CD8-positive, alpha-beta memory T cell (primary cell): ENCODE results near the gene MED27. TPM values are rescaled to one million over a fixed set of nuclear protein-coding genes. Genes with fewer than 3 reads are reported as not detected.

Experiments used
- CTCF ChIA-PET: fragments of 350-600 bp; sonication (Branson Sonifier 250); formaldehyde crosslinking; loops from one replicate; lab custom pipeline; 2021; ENCODE audit warnings: antibody characterized with exemption; lab: Charles Lee
- POLR2A ChIA-PET: fragments of 350-600 bp; sonication (Branson Sonifier 250); formaldehyde crosslinking; loops from one replicate; lab custom pipeline; 2021; ENCODE audit warnings: antibody characterized with exemption; lab: Charles Lee
- DNase-seq, 5 donors: peaks; one replicate each; pipeline versions ENCODE4 v3.0.0 to v3.0.0-alpha.2; 2020 to 2022; ENCODE audit warnings: mixed read lengths in 1 of 5
- H3K27ac ChIP-seq: one replicate; pipeline ENCODE4 v1.7.0; 2013; ENCODE audit warnings: low read depth, mild to moderate bottlenecking, low read length, moderate library complexity
- H3K27me3 ChIP-seq: 2 replicates; pipeline ENCODE4 v1.7.0; 2013; ENCODE audit warnings: low read length, mild to moderate bottlenecking; ENCODE audit not compliant: insufficient read depth, poor library complexity, severe bottlenecking
- H3K36me3 ChIP-seq: 2 replicates; pipeline ENCODE4 v1.7.0; 2013; ENCODE audit warnings: mild to moderate bottlenecking, low read length, moderate library complexity; ENCODE audit not compliant: insufficient read depth
- H3K4me1 ChIP-seq: 2 replicates; pipeline ENCODE4 v1.7.0; 2013; ENCODE audit warnings: mild to moderate bottlenecking, low read length, moderate library complexity; ENCODE audit not compliant: insufficient read depth
- H3K4me3 ChIP-seq: 2 replicates; pipeline ENCODE4 v1.7.0; 2013; ENCODE audit warnings: mild to moderate bottlenecking, low read length
- H3K9me3 ChIP-seq: 2 replicates; pipeline ENCODE4 v1.7.0; 2013; ENCODE audit warnings: mild to moderate bottlenecking, low read length
- H3K27ac Mint-ChIP-seq, 8 donors: one replicate each; pipeline ENCODE4 v1.8.0; 2020 to 2021; ENCODE audit warnings: mixed read lengths in 8 of 8, mild to moderate bottlenecking in 6 of 8, inconsistent platforms in 3 of 8, moderate library complexity in 3 of 8
- H3K27me3 Mint-ChIP-seq, 2 donors: one replicate each; pipeline ENCODE4 v1.8.0; 2020 to 2021; ENCODE audit warnings: mixed read lengths in 2 of 2, mild to moderate bottlenecking in 1 of 2, moderate library complexity in 1 of 2
- H3K36me3 Mint-ChIP-seq, 3 donors: one replicate each; pipeline ENCODE4 v1.8.0; 2020 to 2021; ENCODE audit warnings: mixed read lengths in 3 of 3, inconsistent platforms in 1 of 3, mild to moderate bottlenecking in 1 of 3
- H3K4me1 Mint-ChIP-seq, 3 donors: one replicate each; pipeline ENCODE4 v1.8.0; 2020 to 2021; ENCODE audit warnings: mixed read lengths in 3 of 3, inconsistent platforms in 1 of 3, mild to moderate bottlenecking in 1 of 3
- H3K4me3 Mint-ChIP-seq, 7 donors: one replicate each; pipeline ENCODE4 v1.8.0; 2020 to 2021; ENCODE audit warnings: mixed read lengths in 7 of 7, mild to moderate bottlenecking in 6 of 7, moderate library complexity in 4 of 7, inconsistent platforms in 2 of 7
- H3K9me3 Mint-ChIP-seq, 5 donors: one replicate each; pipeline ENCODE4 v1.8.0; 2020 to 2022; ENCODE audit warnings: mixed read lengths in 5 of 5, mild to moderate bottlenecking in 3 of 5, moderate library complexity in 2 of 5, inconsistent platforms in 1 of 5
- polyA plus RNA-seq: library from polyadenylated mRNA; unstranded; fragments of 300-500 nt; fragmentation: Illumina TruSeq; gene quantifications from one replicate; pipeline ENCODE4 v1.2.3, GENCODE V29; 2021
- total RNA-seq, 2 experiments: library from RNA; stranded (reverse); gene quantifications; one replicate each; pipeline ENCODE4 v1.2.3, GENCODE V29; 2021

The MED27 gene
- total and polyA plus RNA-seq, 3 experiments from 2014 or later, result 31.6 to 39.7 (median 35.9) TPM

DNA sequence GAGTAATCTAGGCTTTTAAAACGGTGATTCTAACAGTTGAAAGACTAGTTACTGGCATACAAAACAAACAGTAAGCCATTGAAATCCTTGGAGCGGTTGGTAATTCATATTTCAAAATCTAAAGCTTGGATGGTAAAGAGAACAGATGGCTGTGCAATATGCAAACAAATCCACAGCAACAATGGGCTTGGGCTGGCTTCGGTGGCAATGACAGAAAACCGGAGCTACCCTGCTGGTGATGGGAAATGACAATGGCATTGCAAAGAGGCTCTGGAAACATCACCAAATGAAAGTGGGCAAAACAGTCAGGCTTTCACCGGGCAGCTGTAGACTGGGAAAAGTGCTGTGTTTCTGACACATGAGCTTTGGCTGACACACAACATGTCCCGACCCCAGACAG is 42.2 kb downstream of the MED27 start:
- Mint-ChIP-seq H3K36me3 (peaks cover 0 to 20% (median 9%) of the 10 kb centered on the region in 3 donors), H3K4me1 (peaks cover 35 to 61% (median 49%) of the 10 kb centered on the region in 3 donors), H3K27ac (no peak overlapping the region), H3K4me3 (no peak overlapping the region), H3K9me3 (no peaks in the 10 kb centered on the region), H3K27me3 (no peaks in the 10 kb centered on the region)
- Histone ChIP-seq H3K4me3 (no peak overlapping the region), H3K4me1 (peaks cover 4% of the 10 kb centered on the region), H3K36me3 (no peaks in the 10 kb centered on the region), H3K27ac (no peak overlapping the region), H3K9me3 (no peaks in the 10 kb centered on the region), H3K27me3 (no peaks in the 10 kb centered on the region)
- no peak for DNase-seq
- ChIA-PET POLR2A (no interaction called here), CTCF (interaction anchor here (1.0 kb wide), 1 partner anchor 15 kb away, joined by 3 read pairs; no protein-coding TSS in a partner anchor)

DNA sequence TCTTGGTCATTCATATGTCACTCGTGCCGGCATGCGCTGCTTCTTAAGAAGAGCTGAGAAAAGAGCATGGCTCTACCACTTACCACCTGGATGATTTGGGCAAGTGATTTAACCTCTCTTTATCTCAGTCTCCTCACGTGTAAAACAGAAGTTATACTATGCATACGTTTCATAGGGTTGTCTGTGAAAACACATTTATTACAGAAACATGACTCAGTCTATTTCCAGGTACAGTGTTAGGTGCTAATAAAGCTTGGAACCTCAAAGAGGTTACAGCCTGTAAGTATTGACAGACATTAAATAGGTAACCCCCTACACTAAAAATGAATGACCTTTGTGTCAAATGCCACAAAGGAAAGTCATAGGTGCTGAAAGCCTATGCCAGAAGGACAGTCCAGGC is 43.1 kb downstream of the MED27 start:
- ChIA-PET POLR2A (no interaction called here), CTCF (no interaction called here)
- Mint-ChIP-seq H3K4me1 (peaks cover 40 to 63% (median 56%) of the 10 kb centered on the region in 3 donors), H3K9me3 (no peaks in the 10 kb centered on the region), H3K27me3 (no peaks in the 10 kb centered on the region), H3K27ac (no peak overlapping the region), H3K36me3 (peaks cover 0 to 11% (median 7%) of the 10 kb centered on the region in 3 donors), H3K4me3 (no peak overlapping the region)
- H3K27ac ChIP-seq, result no peak overlapping the region
- H3K4me3 ChIP-seq, result no peak overlapping the region
- no peaks in the 10 kb centered on the region for H3K36me3 ChIP-seq
- H3K4me1 ChIP-seq, result peaks cover 4% of the 10 kb centered on the region
- DNase-seq, result no peak
- H3K27me3 ChIP-seq, result no peaks in the 10 kb centered on the region
- H3K9me3 ChIP-seq, result no peaks in the 10 kb centered on the region

- H3K27ac ChIP-seq, result no peak overlapping the region
- H3K4me1 Mint-ChIP-seq, result peaks cover 41 to 68% (median 63%) of the 10 kb centered on the region in 3 donors
- CTCF ChIA-PET, result no interaction called here
- H3K4me3 ChIP-seq, result no peak overlapping the region
- POLR2A ChIA-PET, result no interaction called here
- H3K9me3 Mint-ChIP-seq, result no peaks in the 10 kb centered on the region
- H3K27ac Mint-ChIP-seq, result no peak overlapping the region
- H3K36me3 Mint-ChIP-seq, result peaks cover 0 to 7% (median 5%) of the 10 kb centered on the region in 3 donors
- no peaks in the 10 kb centered on the region for H3K9me3 ChIP-seq
- H3K4me3 Mint-ChIP-seq, result no peak overlapping the region
- peaks cover 4% of the 10 kb centered on the region for H3K4me1 ChIP-seq
- no peaks in the 10 kb centered on the region for H3K27me3 Mint-ChIP-seq
- no peaks in the 10 kb centered on the region for H3K36me3 ChIP-seq
- H3K27me3 ChIP-seq, result no peaks in the 10 kb centered on the region
- DNase-seq, result no peak
Observed at GRCh38 chr9:132035679-132036078, 44.0 kb downstream of the MED27 start.

DNA sequence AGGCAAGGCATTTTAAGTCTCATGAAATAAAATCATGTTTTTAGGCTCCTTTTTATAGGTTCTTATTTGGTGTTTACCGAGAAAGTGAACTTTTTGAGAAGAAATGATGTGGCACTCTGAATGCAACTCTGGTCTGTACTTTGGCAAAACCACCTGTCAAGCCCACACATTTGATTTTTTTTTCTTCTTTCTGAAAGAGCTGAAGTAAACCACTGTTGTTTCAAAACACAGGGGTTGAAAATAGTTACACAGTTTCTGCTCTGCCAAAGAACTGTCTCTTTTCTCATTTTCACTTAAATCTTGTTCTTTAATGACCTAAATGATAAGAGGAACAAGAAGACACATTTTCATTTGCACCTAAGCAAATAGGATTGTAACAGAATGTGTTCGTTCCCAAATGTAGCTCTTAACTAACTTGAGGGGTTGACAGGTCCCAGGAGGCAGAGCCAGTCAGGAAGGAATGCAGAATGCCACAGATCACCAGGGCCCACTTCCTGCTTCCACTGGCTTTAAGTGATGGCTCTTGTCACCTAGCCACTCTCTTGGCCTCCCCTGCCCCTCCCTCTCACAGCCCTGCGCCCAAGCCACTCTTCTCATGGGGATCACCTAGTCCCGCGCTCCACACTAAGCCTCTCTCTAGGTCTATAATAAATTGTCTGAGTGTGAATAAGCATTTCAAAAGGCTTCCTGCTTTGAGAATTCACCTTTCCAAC is 47.3 kb downstream of the MED27 start:
- Mint-ChIP-seq H3K9me3 (no peaks in the 10 kb centered on the region), H3K4me3 (no peak overlapping the region), H3K27me3 (no peaks in the 10 kb centered on the region), H3K4me1 (peaks cover 50 to 80% (median 74%) of the 10 kb centered on the region in 3 donors), H3K27ac (peak overlapping the region in 5 of 8 donors; percentile 10 to 69 (median 29)), H3K36me3 (peaks cover 0 to 5% (median 2%) of the 10 kb centered on the region in 3 donors)
- no peak for DNase-seq
- Histone ChIP-seq H3K4me1 (peaks cover 4% of the 10 kb centered on the region), H3K27ac (no peak overlapping the region), H3K36me3 (no peaks in the 10 kb centered on the region), H3K27me3 (no peaks in the 10 kb centered on the region), H3K9me3 (no peaks in the 10 kb centered on the region), H3K4me3 (no peak overlapping the region)
- POLR2A ChIA-PET, result no interaction called here
- CTCF ChIA-PET, result interaction anchor here (0.5 kb wide), 1 partner anchor 406 kb away, joined by 3 read pairs; no protein-coding TSS in a partner anchor

GRCh38 chr9:132031467-132032237 is 48.0 kb downstream of the MED27 start:
- Histone ChIP-seq H3K27me3 (no peaks in the 10 kb centered on the region), H3K4me3 (no peak overlapping the region), H3K27ac (no peak overlapping the region), H3K4me1 (peaks cover 4% of the 10 kb centered on the region), H3K36me3 (no peaks in the 10 kb centered on the region), H3K9me3 (no peaks in the 10 kb centered on the region)
- ChIA-PET POLR2A (no interaction called here), CTCF (interaction anchor here (0.5 kb wide), 1 partner anchor 407 kb away, joined by 3 read pairs; no protein-coding TSS in a partner anchor)
- no peaks in the 10 kb centered on the region for H3K9me3 Mint-ChIP-seq
- H3K4me1 Mint-ChIP-seq, result peaks cover 50 to 80% (median 76%) of the 10 kb centered on the region in 3 donors
- no peaks in the 10 kb centered on the region for H3K27me3 Mint-ChIP-seq
- peaks cover 0 to 3% (median under 1%) of the 10 kb centered on the region in 3 donors for H3K36me3 Mint-ChIP-seq
- DNase-seq, result no peak
- peak overlapping the region in 3 of 8 donors; percentile 2 to 39 (median 9) for H3K27ac Mint-ChIP-seq
- H3K4me3 Mint-ChIP-seq, result no peak overlapping the region

- H3K27me3 ChIP-seq, result no peaks in the 10 kb centered on the region
- ChIA-PET POLR2A (no interaction called here), CTCF (no interaction called here)
- Mint-ChIP-seq H3K9me3 (no peaks in the 10 kb centered on the region), H3K4me1 (peaks cover 51 to 78% (median 74%) of the 10 kb centered on the region in 3 donors), H3K4me3 (no peak overlapping the region), H3K27ac (peak overlapping the region in 1 of 8 donors; percentile 12), H3K36me3 (peaks cover 0 to 5% (median 3%) of the 10 kb centered on the region in 3 donors), H3K27me3 (no peaks in the 10 kb centered on the region)
- no peak for DNase-seq
- no peaks in the 10 kb centered on the region for H3K9me3 ChIP-seq
- H3K4me3 ChIP-seq, result no peak overlapping the region
- H3K36me3 ChIP-seq, result no peaks in the 10 kb centered on the region
- no peak overlapping the region for H3K27ac ChIP-seq
- peaks cover 4% of the 10 kb centered on the region for H3K4me1 ChIP-seq
Observed at GRCh38 chr9:132030626-132031325, 48.9 kb downstream of the MED27 start.

GRCh38 chr9:132027752-132028663 is 51.7 kb downstream of the MED27 start:
- CTCF ChIA-PET, result no interaction called here

More at GRCh38 chr9:132027752-132028663, 51.7 kb downstream of the MED27 start:
- H3K36me3 ChIP-seq, result no peaks in the 10 kb centered on the region
- H3K4me3 Mint-ChIP-seq, result no peak overlapping the region
- no peak overlapping the region for H3K27ac ChIP-seq
- peaks cover 38 to 65% (median 61%) of the 10 kb centered on the region in 3 donors for H3K4me1 Mint-ChIP-seq
- H3K4me1 ChIP-seq, result peaks cover under 1% of the 10 kb centered on the region
- H3K27me3 Mint-ChIP-seq, result no peaks in the 10 kb centered on the region
- no peaks in the 10 kb centered on the region for H3K9me3 Mint-ChIP-seq
- no peaks in the 10 kb centered on the region for H3K27me3 ChIP-seq
- H3K27ac Mint-ChIP-seq, result peak overlapping the region in 2 of 8 donors; percentile 27 to 39
- no peaks in the 10 kb centered on the region for H3K9me3 ChIP-seq
- peaks cover 0 to 5% (median 3%) of the 10 kb centered on the region in 3 donors for H3K36me3 Mint-ChIP-seq
- no peak overlapping the region for H3K4me3 ChIP-seq
- POLR2A ChIA-PET, result no interaction called here
- no peak for DNase-seq
